ENCODE data around the gene RIBC1.

Gene RIBC1

GRCh38 chrX:53421125-53421524 is 1.5 kb upstream of the RIBC1 start:
- H3K9me3 ChIP-seq (ENCODE audit: control insufficient read depth, low read length), result no peaks in the 10 kb centered on the region
- peak overlapping the region; percentile 81 for H3K4me3 ChIP-seq (ENCODE audit: low read depth, low read length)
- H3K4me2 ChIP-seq (ENCODE audit: low read length), result peak overlapping the region; percentile 79
- H3K27ac ChIP-seq, result no peak overlapping the region
- H3K36me3 ChIP-seq (ENCODE audit: control insufficient read depth, insufficient read depth, low read length), result no peaks in the 10 kb centered on the region
- TF ChIP-seq CTCF (IDR thresholded peaks at IDR 0.05), result no peak
- no peak overlapping the region for H2AFZ ChIP-seq
- peaks cover 3% of the 10 kb centered on the region for H3K4me1 ChIP-seq
- H3K9ac ChIP-seq, result no peak overlapping the region
- peaks cover 9% of the 10 kb centered on the region for H3K79me2 ChIP-seq
- H3K27me3 ChIP-seq (ENCODE audit: control insufficient read depth, insufficient read depth, low read length), result no peaks in the 10 kb centered on the region

GRCh38 chrX:53421772-53422085 is 944 bp upstream of the RIBC1 start:
- Histone ChIP-seq H3K4me2 (ENCODE audit: low read length) (peak overlapping the region; percentile 79), H3K9ac (no peak overlapping the region), H2AFZ (peak overlapping the region; percentile 75), H3K27ac (peak overlapping the region; percentile 81), H3K9me3 (ENCODE audit: control insufficient read depth, low read length) (no peaks in the 10 kb centered on the region), H3K4me1 (peaks cover 3% of the 10 kb centered on the region), H3K4me3 (ENCODE audit: low read depth, low read length) (peak overlapping the region; percentile 81), H3K36me3 (ENCODE audit: control insufficient read depth, insufficient read depth, low read length) (no peaks in the 10 kb centered on the region), H3K79me2 (peaks cover 9% of the 10 kb centered on the region), H3K27me3 (ENCODE audit: control insufficient read depth, insufficient read depth, low read length) (no peaks in the 10 kb centered on the region)
- TF ChIP-seq CTCF (IDR thresholded peaks at IDR 0.05), result no peak

- H3K9me3 ChIP-seq (ENCODE audit: control insufficient read depth, low read length), result no peaks in the 10 kb centered on the region
- H3K27me3 ChIP-seq (ENCODE audit: control insufficient read depth, insufficient read depth, low read length), result no peaks in the 10 kb centered on the region
- peak within 1 kb of the TSS; percentile 79 for H3K4me2 ChIP-seq (ENCODE audit: low read length)
Measured at GRCh38 chrX:53422086-53422860, 400 bp upstream of the RIBC1 start, which contains the start of gene SMC1A. TSS of gene SMC1A (minus strand) at chrX:53422654. CDS start at chrX:53422600, 54 bp downstream.

GRCh38 chrX:53429755-53430154 is 7.1 kb downstream of the RIBC1 start:
- H3K4me1 ChIP-seq, result no peaks in the 10 kb centered on the region
- H3K4me2 ChIP-seq (ENCODE audit: low read length), result no peak overlapping the region

More at GRCh38 chrX:53422086-53422860, 400 bp upstream of the RIBC1 start, which contains the start of gene SMC1A:
- no peaks in the 10 kb centered on the region for H3K36me3 ChIP-seq (ENCODE audit: control insufficient read depth, insufficient read depth, low read length)
- H2AFZ ChIP-seq, result peak within 1 kb of the TSS; percentile 75
- H3K27ac ChIP-seq, result peak within 1 kb of the TSS; percentile 81
- H3K79me2 ChIP-seq, result peaks cover 7% of the 10 kb centered on the region
- peak within 1 kb of the TSS; percentile 81 for H3K4me3 ChIP-seq (ENCODE audit: low read depth, low read length)
- H3K4me1 ChIP-seq, result peaks cover 3% of the 10 kb centered on the region
- TF ChIP-seq CTCF (IDR thresholded peaks at IDR 0.05), result no peak
- no peak within 1 kb of the TSS for H3K9ac ChIP-seq

More at GRCh38 chrX:53429755-53430154, 7.1 kb downstream of the RIBC1 start:
- Histone ChIP-seq H2AFZ (no peak overlapping the region), H3K79me2 (no peaks in the 10 kb centered on the region), H3K9me3 (ENCODE audit: control insufficient read depth, low read length) (no peaks in the 10 kb centered on the region), H3K27ac (no peak overlapping the region), H3K27me3 (ENCODE audit: control insufficient read depth, insufficient read depth, low read length) (no peaks in the 10 kb centered on the region), H3K9ac (no peak overlapping the region), H3K36me3 (ENCODE audit: control insufficient read depth, insufficient read depth, low read length) (no peaks in the 10 kb centered on the region), H3K4me3 (ENCODE audit: low read depth, low read length) (no peak overlapping the region)
- TF ChIP-seq CTCF (IDR thresholded peaks at IDR 0.05), result no peak
